Effector memory CD4-positive, alpha-beta T cell (primary cell): Measurements from ENCODE around the gene GOLT1A.

Experiments used
- DNase-seq, 3 donors: peaks; one replicate each; pipeline ENCODE4 v3.0.0-alpha.2; 2020
- H3K27ac ChIP-seq: 2 replicates; pipeline ENCODE4 v1.7.0; 2013; ENCODE audit warnings: mild to moderate bottlenecking, low read length, moderate library complexity; ENCODE audit not compliant: insufficient read depth, poor library complexity, severe bottlenecking
- H3K27me3 ChIP-seq: replicated peaks from 2 replicates; pipeline ENCODE4 v1.7.0; 2013; ENCODE audit warnings: mild to moderate bottlenecking, low read length; ENCODE audit not compliant: insufficient read depth, control insufficient read depth, poor library complexity, severe bottlenecking
- H3K36me3 ChIP-seq: 2 replicates; pipeline ENCODE4 v1.7.0; 2013; ENCODE audit warnings: mild to moderate bottlenecking, low read length, moderate library complexity; ENCODE audit not compliant: control insufficient read depth, insufficient read depth
- H3K4me1 ChIP-seq: 2 replicates; pipeline ENCODE4 v1.7.0; 2013; ENCODE audit warnings: low read length, mild to moderate bottlenecking; ENCODE audit not compliant: control insufficient read depth, insufficient read depth, poor library complexity, severe bottlenecking
- H3K4me3 ChIP-seq: 2 replicates; pipeline ENCODE4 v1.7.0; 2013; ENCODE audit warnings: low read length, low read depth, mild to moderate bottlenecking; ENCODE audit not compliant: insufficient read depth, poor library complexity, severe bottlenecking
- H3K9me3 ChIP-seq: 2 replicates; pipeline ENCODE4 v1.7.0; 2013; ENCODE audit warnings: mild to moderate bottlenecking, low read length, moderate library complexity; ENCODE audit not compliant: control insufficient read depth

The GOLT1A gene

GRCh38 chr1:204232526-204232925 is 18.7 kb upstream of the GOLT1A start:
- H3K27ac ChIP-seq, result no peak overlapping the region
- no peaks in the 10 kb centered on the region for H3K4me1 ChIP-seq
- H3K36me3 ChIP-seq, result no peaks in the 10 kb centered on the region
- no peak for DNase-seq
- no peaks in the 10 kb centered on the region for H3K9me3 ChIP-seq
- no peaks in the 10 kb centered on the region for H3K27me3 ChIP-seq
- H3K4me3 ChIP-seq, result no peak overlapping the region

- Histone ChIP-seq H3K27me3 (no peaks in the 10 kb centered on the region), H3K9me3 (no peaks in the 10 kb centered on the region), H3K4me3 (no peak overlapping the region), H3K36me3 (no peaks in the 10 kb centered on the region), H3K27ac (no peak overlapping the region), H3K4me1 (no peaks in the 10 kb centered on the region)
- DNase-seq, result no peak
These were observed 16.4 kb upstream of the GOLT1A start for GRCh38 chr1:204230211-204230610.

- H3K27me3 ChIP-seq, result no peaks in the 10 kb centered on the region
- DNase-seq, result no peak
- no peaks in the 10 kb centered on the region for H3K36me3 ChIP-seq
- H3K9me3 ChIP-seq, result no peaks in the 10 kb centered on the region
- H3K27ac ChIP-seq, result no peak overlapping the region
- no peaks in the 10 kb centered on the region for H3K4me1 ChIP-seq
- no peak overlapping the region for H3K4me3 ChIP-seq
These were observed 15.1 kb upstream of the GOLT1A start for GRCh38 chr1:204228896-204229295.

GRCh38 chr1:204227996-204228785 is 14.4 kb upstream of the GOLT1A start:
- Histone ChIP-seq H3K4me3 (no peak overlapping the region), H3K9me3 (no peaks in the 10 kb centered on the region), H3K27ac (no peak overlapping the region), H3K4me1 (no peaks in the 10 kb centered on the region), H3K36me3 (no peaks in the 10 kb centered on the region), H3K27me3 (no peaks in the 10 kb centered on the region)
- DNase-seq, result no peak

GRCh38 chr1:204227351-204227750 is 13.6 kb upstream of the GOLT1A start:
- Histone ChIP-seq H3K36me3 (no peaks in the 10 kb centered on the region), H3K27ac (no peak overlapping the region), H3K9me3 (no peaks in the 10 kb centered on the region)

GRCh38 chr1:204225841-204226735 is 12.3 kb upstream of the GOLT1A start:
- Histone ChIP-seq H3K36me3 (no peaks in the 10 kb centered on the region), H3K27me3 (no peaks in the 10 kb centered on the region), H3K27ac (no peak overlapping the region), H3K4me3 (no peak overlapping the region), H3K9me3 (no peaks in the 10 kb centered on the region), H3K4me1 (no peaks in the 10 kb centered on the region)
- no peak for DNase-seq

More at GRCh38 chr1:204227351-204227750, 13.6 kb upstream of the GOLT1A start:
- DNase-seq, result no peak
- Histone ChIP-seq H3K4me1 (no peaks in the 10 kb centered on the region), H3K27me3 (no peaks in the 10 kb centered on the region), H3K4me3 (no peak overlapping the region)

GRCh38 chr1:204224655-204225054 is 10.9 kb upstream of the GOLT1A start:
- no peak for DNase-seq
- Histone ChIP-seq H3K27ac (no peak overlapping the region), H3K4me3 (no peak overlapping the region), H3K4me1 (no peaks in the 10 kb centered on the region), H3K27me3 (no peaks in the 10 kb centered on the region), H3K36me3 (no peaks in the 10 kb centered on the region), H3K9me3 (no peaks in the 10 kb centered on the region)

- DNase-seq, result no peak
- H3K27ac ChIP-seq, result no peak overlapping the region
- no peak overlapping the region for H3K4me3 ChIP-seq
- H3K36me3 ChIP-seq, result no peaks in the 10 kb centered on the region
- H3K27me3 ChIP-seq, result no peaks in the 10 kb centered on the region
- H3K4me1 ChIP-seq, result no peaks in the 10 kb centered on the region
- no peaks in the 10 kb centered on the region for H3K9me3 ChIP-seq
These were observed 9.5 kb upstream of the GOLT1A start for GRCh38 chr1:204223129-204223860.

- no peak for DNase-seq
These were observed 8.9 kb upstream of the GOLT1A start for GRCh38 chr1:204222764-204223055.

More at GRCh38 chr1:204222764-204223055, 8.9 kb upstream of the GOLT1A start:
- no peak overlapping the region for H3K4me3 ChIP-seq
- H3K27me3 ChIP-seq, result no peaks in the 10 kb centered on the region
- H3K27ac ChIP-seq, result no peak overlapping the region
- H3K4me1 ChIP-seq, result no peaks in the 10 kb centered on the region
- no peaks in the 10 kb centered on the region for H3K9me3 ChIP-seq
- H3K36me3 ChIP-seq, result no peaks in the 10 kb centered on the region
